ENCODE measurements around the gene KRT4. TPM values are rescaled to one million over a fixed set of nuclear protein-coding genes. Genes with fewer than 3 reads are reported as not detected.

KRT4 gene
- total RNA-seq, 1 experiment from 2014 or later = 20.7 TPM

- no peaks in the 10 kb centered on the region for H3K9me3 ChIP-seq (ENCODE audit: low read length)
- no peaks in the 10 kb centered on the region for H3K27me3 ChIP-seq (ENCODE audit: low read length)
- no peaks in the 10 kb centered on the region for H3K36me3 ChIP-seq (ENCODE audit: low read depth, low read length)
- intact Hi-C loops (cut with micrococcal nuclease) = no loop called here
- ATAC-seq = no peak
- H4K20me1 ChIP-seq (ENCODE audit: low read length) = no peaks in the 10 kb centered on the region
- no peak overlapping the region for H2AFZ ChIP-seq (ENCODE audit: low read length)
- no TSS peak for BruUV-seq (replicated peaks)
- H3K4me2 ChIP-seq (ENCODE audit: low read length) = no peak overlapping the region; the same call in 1 of the 2 replicates
- H3F3A ChIP-seq (ENCODE audit: low read length, unreplicated experiment) = no peaks in the 10 kb centered on the region
- ChIA-PET POLR2A (ENCODE audit: unreplicated experiment) (no interaction called here), CTCF (no interaction called here)
- H3K9me2 ChIP-seq (replicated peaks; ENCODE audit: low read length) = no peaks in the 10 kb centered on the region
- no peak overlapping the region for H3K27ac ChIP-seq (ENCODE audit: low read length)
- peaks cover 27% of the 10 kb centered on the region for H3K4me1 ChIP-seq (ENCODE audit: insufficient read depth, low read length)
- no peak overlapping the region for H3K4me3 ChIP-seq (ENCODE audit: low read length)
- TF ChIP-seq EZH2 (IDR thresholded peaks at IDR 0.05; ENCODE audit: low read length, unreplicated experiment) = no peak
- no peak for TF ChIP-seq EZH2phosphoT487 (IDR thresholded peaks at IDR 0.05; ENCODE audit: borderline replicate concordance, low read length)
- no peak for TF ChIP-seq CTCF (conservative IDR thresholded peaks at IDR 0.05; ENCODE audit: low read depth, low read length)
- DNase-seq = no peak
- no peak overlapping the region for H3K9ac ChIP-seq (ENCODE audit: low read length)
- no peaks in the 10 kb centered on the region for H3K79me2 ChIP-seq (ENCODE audit: low read length)
Measured at GRCh38 chr12:52837781-52838608, 24.1 kb upstream of the KRT4 start.

- TF ChIP-seq CTCF (conservative IDR thresholded peaks at IDR 0.05; ENCODE audit: low read depth, low read length) (no peak), EZH2phosphoT487 (IDR thresholded peaks at IDR 0.05; ENCODE audit: borderline replicate concordance, low read length) (no peak), EZH2 (IDR thresholded peaks at IDR 0.05; ENCODE audit: low read length, unreplicated experiment) (no peak)
- ATAC-seq = peak; percentile 84
- no peaks in the 10 kb centered on the region for H3K9me3 ChIP-seq (ENCODE audit: low read length)
- no peaks in the 10 kb centered on the region for H3F3A ChIP-seq (ENCODE audit: low read length, unreplicated experiment)
- H3K4me2 ChIP-seq (ENCODE audit: low read length) = peak overlapping the region; percentile 50
- intact Hi-C loops (cut with micrococcal nuclease) = no loop called here
- no peak overlapping the region for H3K4me3 ChIP-seq (ENCODE audit: low read length)
- DNase-seq = peak; percentile 64
- no TSS peak for BruUV-seq (replicated peaks)
- peaks cover 27% of the 10 kb centered on the region for H3K4me1 ChIP-seq (ENCODE audit: insufficient read depth, low read length)
- peak overlapping the region; percentile 51 for H3K27ac ChIP-seq (ENCODE audit: low read length)
- 0 out of 2 replicates have a peak overlapping the region, but pooled peaks have one; percentile 36 for H2AFZ ChIP-seq (ENCODE audit: low read length)
- H3K36me3 ChIP-seq (ENCODE audit: low read depth, low read length) = no peaks in the 10 kb centered on the region
- H3K79me2 ChIP-seq (ENCODE audit: low read length) = no peaks in the 10 kb centered on the region
- CTCF ChIA-PET = no interaction called here
- H4K20me1 ChIP-seq (ENCODE audit: low read length) = no peaks in the 10 kb centered on the region
- POLR2A ChIA-PET (ENCODE audit: unreplicated experiment) = no interaction called here
- H3K9me2 ChIP-seq (replicated peaks; ENCODE audit: low read length) = no peaks in the 10 kb centered on the region
- H3K9ac ChIP-seq (ENCODE audit: low read length) = peak overlapping the region; percentile 6; the same call in 1 of the 2 replicates
- H3K27me3 ChIP-seq (ENCODE audit: low read length) = no peaks in the 10 kb centered on the region
Measured at GRCh38 chr12:52837413-52837741, 23.5 kb upstream of the KRT4 start.
